Caco-2 (cell line): ENCODE data around the gene PLEKHN1. TPM values are rescaled to one million over a fixed set of nuclear protein-coding genes. Genes with fewer than 3 reads are reported as not detected.

Experiments
- BruUV-seq: library from RNA; stranded (reverse); fragments of 400-500 nt; replicated peaks from 2 replicates; lab custom pipeline; 2021; lab: Mats Ljungman, UMichigan
- CTCF ChIA-PET: fragments of 300-600 bp; sonication (Branson Sonifier 250); formaldehyde crosslinking; loops from one replicate; lab custom pipeline; 2022; ENCODE audit warnings: antibody characterized with exemption; lab: Charles Lee
- POLR2A ChIA-PET: fragments of 300-600 bp; sonication (Branson Sonifier 250); formaldehyde crosslinking; loops from one replicate; lab custom pipeline; 2022; ENCODE audit warnings: antibody characterized with exemption; lab: Charles Lee
- DNase-seq, 2 experiments: peaks; one replicate each; pipeline versions ENCODE4 v3.0.0 to v3.0.0-alpha.2; 2020 to 2022
- H3K27me3 ChIP-seq: replicated peaks from 2 replicates; pipeline ENCODE4 v1.6.0; 2011; ENCODE audit warnings: low read length; ENCODE audit not compliant: control insufficient read depth, insufficient read depth
- H3K36me3 ChIP-seq: 2 replicates; pipeline ENCODE4 v1.5.1; 2011; ENCODE audit warnings: low read length; ENCODE audit not compliant: control insufficient read depth, insufficient read depth
- H3K4me1 ChIP-seq: fragments of 250-450 bp; sonication (Bioruptor Pico); 2 replicates; pipeline ENCODE4 v1.5.1; 2020; ENCODE audit warnings: mild to moderate bottlenecking
- H3K4me3 ChIP-seq: 2 replicates; pipeline ENCODE4 v1.5.1; 2011; ENCODE audit warnings: low read depth, mild to moderate bottlenecking, control low read depth, low read length
- H3K9me3 ChIP-seq: fragments of 250-450 bp; sonication (Bioruptor Pico); 2 replicates; pipeline ENCODE4 v1.5.1; 2020; ENCODE audit warnings: mild to moderate bottlenecking, moderate library complexity
- H3K27ac Mint-ChIP-seq: one replicate; pipeline ENCODE4 v1.8.0; 2022; ENCODE audit warnings: mixed read lengths; ENCODE audit not compliant: unreplicated experiment
- H3K27me3 Mint-ChIP-seq: one replicate; pipeline ENCODE4 v1.8.0; 2022; ENCODE audit warnings: mixed read lengths; ENCODE audit not compliant: insufficient read depth, unreplicated experiment
- H3K36me3 Mint-ChIP-seq: one replicate; pipeline ENCODE4 v1.8.0; 2022; ENCODE audit warnings: mild to moderate bottlenecking, mixed read lengths; ENCODE audit not compliant: insufficient read depth, unreplicated experiment
- H3K4me1 Mint-ChIP-seq: one replicate; pipeline ENCODE4 v1.8.0; 2022; ENCODE audit warnings: low read depth, mixed read lengths; ENCODE audit not compliant: unreplicated experiment
- H3K4me3 Mint-ChIP-seq: one replicate; pipeline ENCODE4 v1.8.0; 2022; ENCODE audit warnings: mild to moderate bottlenecking, moderate library complexity, mixed read lengths; ENCODE audit not compliant: unreplicated experiment
- H3K9me3 Mint-ChIP-seq: one replicate; pipeline ENCODE4 v1.8.0; 2022; ENCODE audit warnings: mixed read lengths; ENCODE audit not compliant: unreplicated experiment
- CTCF ChIP-seq, 2 experiments: fragments of 200-600 bp in 1 of 2; IDR thresholded peaks; 1 replicate in 1 of 2; 2 replicates in 1 of 2; pipeline versions ENCODE4 v1.5.1 to v1.8.0; 2011 to 2022; ENCODE audit warnings: antibody characterized with exemption in 1 of 2, control low read depth in 1 of 2, inconsistent platforms in 1 of 2, low read depth in 1 of 2, low read length in 1 of 2, mild to moderate bottlenecking in 1 of 2, moderate library complexity in 1 of 2; ENCODE audit not compliant: insufficient read depth in 1 of 2, severe bottlenecking in 1 of 2, unreplicated experiment in 1 of 2
- intact Hi-C: fragments of 100-400 bp; cut with micrococcal nuclease; formaldehyde crosslinking; loops from one replicate; pipeline ENCODE4 v1.10.0; 2022; ENCODE audit not compliant: unreplicated experiment
- total RNA-seq: library from RNA; stranded (reverse); gene quantifications from 2 replicates; pipeline ENCODE4 v1.2.3, GENCODE V29; 2022

PLEKHN1 gene
- total RNA-seq, 1 experiment from 2014 or later, result 3.1 TPM

DNA sequence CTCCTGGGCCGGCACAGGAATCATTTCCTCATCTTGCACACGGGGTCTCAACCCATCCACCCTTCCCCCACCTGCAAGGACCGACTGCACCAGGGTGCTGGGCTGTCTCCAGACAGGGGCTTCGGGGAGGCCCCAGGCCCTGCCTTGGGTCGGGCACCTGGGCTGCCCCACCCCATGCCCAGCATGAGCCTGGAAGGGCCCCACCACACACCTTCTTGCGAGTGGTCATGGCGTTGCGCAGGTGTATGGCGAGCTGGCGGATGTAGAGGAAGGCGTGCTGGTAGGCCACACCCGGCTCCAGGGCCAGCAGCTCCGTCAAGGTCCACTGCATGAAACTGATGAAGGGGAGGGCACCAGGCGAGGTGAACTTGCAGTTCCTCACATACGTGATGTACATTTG lies 14.1 kb upstream of the PLEKHN1 start:
- H3K36me3 Mint-ChIP-seq, result peaks cover 47% of the 10 kb centered on the region
- intact Hi-C loops, result no loop called here
- POLR2A ChIA-PET, result no interaction called here

DNA sequence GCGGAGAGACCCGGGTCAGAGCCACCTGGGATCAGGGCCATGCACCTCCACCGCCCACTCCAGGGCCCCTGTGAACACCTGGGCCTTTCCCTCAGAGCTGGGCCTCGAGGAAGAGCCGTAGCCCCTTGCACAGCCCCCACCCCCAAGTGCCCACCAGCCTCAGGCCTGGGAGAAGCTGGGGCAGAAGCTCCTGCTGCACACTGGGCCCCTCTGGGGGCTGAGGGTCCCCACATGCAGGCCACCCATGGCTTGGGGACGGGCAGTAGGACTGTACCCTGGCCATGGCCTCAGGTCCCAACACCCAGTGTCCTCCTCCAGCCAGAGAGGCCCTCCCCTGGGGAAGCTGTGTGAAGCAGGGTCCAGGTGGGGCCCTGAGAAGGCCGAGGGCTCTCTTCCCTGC lies 13.7 kb upstream of the PLEKHN1 start:
- Histone ChIP-seq H3K4me1 (no peaks in the 10 kb centered on the region), H3K36me3 (no peaks in the 10 kb centered on the region; the same call in 1 of the 2 replicates), H3K9me3 (no peaks in the 10 kb centered on the region), H3K27me3 (no peaks in the 10 kb centered on the region), H3K4me3 (no peak overlapping the region)
- POLR2A ChIA-PET, result no interaction called here
- no peak for DNase-seq
- CTCF ChIA-PET, result no interaction called here
- peaks cover 51% of the 10 kb centered on the region for H3K36me3 Mint-ChIP-seq
- no peaks in the 10 kb centered on the region for H3K27me3 Mint-ChIP-seq
- intact Hi-C loops, result no loop called here
- H3K9me3 Mint-ChIP-seq, result no peaks in the 10 kb centered on the region
- BruUV-seq, result no TSS peak
- H3K4me1 Mint-ChIP-seq, result peaks cover 4% of the 10 kb centered on the region
- no peak for TF ChIP-seq CTCF (IDR thresholded peaks at IDR 0.05; ENCODE audit: insufficient read depth in 1 of 2, low read depth in 1 of 2, low read length in 1 of 2, severe bottlenecking in 1 of 2, unreplicated experiment in 1 of 2)
- no peak overlapping the region for H3K4me3 Mint-ChIP-seq
- H3K27ac Mint-ChIP-seq, result no peak overlapping the region

More for the DNA sequence above, 14.1 kb upstream of the PLEKHN1 start:
- CTCF ChIA-PET, result no interaction called here
- Mint-ChIP-seq H3K9me3 (no peaks in the 10 kb centered on the region), H3K27ac (no peak overlapping the region), H3K4me3 (no peak overlapping the region), H3K27me3 (no peaks in the 10 kb centered on the region), H3K4me1 (no peaks in the 10 kb centered on the region)
- no peaks in the 10 kb centered on the region for H3K4me1 ChIP-seq
- no peaks in the 10 kb centered on the region for H3K27me3 ChIP-seq
- no TSS peak for BruUV-seq
- H3K9me3 ChIP-seq, result no peaks in the 10 kb centered on the region
- no peak for DNase-seq
- H3K36me3 ChIP-seq, result no peaks in the 10 kb centered on the region; the same call in none of the 2 replicates
- no peak for TF ChIP-seq CTCF (IDR thresholded peaks at IDR 0.05; ENCODE audit: insufficient read depth in 1 of 2, low read depth in 1 of 2, low read length in 1 of 2, severe bottlenecking in 1 of 2, unreplicated experiment in 1 of 2)
- no peak overlapping the region for H3K4me3 ChIP-seq

DNA sequence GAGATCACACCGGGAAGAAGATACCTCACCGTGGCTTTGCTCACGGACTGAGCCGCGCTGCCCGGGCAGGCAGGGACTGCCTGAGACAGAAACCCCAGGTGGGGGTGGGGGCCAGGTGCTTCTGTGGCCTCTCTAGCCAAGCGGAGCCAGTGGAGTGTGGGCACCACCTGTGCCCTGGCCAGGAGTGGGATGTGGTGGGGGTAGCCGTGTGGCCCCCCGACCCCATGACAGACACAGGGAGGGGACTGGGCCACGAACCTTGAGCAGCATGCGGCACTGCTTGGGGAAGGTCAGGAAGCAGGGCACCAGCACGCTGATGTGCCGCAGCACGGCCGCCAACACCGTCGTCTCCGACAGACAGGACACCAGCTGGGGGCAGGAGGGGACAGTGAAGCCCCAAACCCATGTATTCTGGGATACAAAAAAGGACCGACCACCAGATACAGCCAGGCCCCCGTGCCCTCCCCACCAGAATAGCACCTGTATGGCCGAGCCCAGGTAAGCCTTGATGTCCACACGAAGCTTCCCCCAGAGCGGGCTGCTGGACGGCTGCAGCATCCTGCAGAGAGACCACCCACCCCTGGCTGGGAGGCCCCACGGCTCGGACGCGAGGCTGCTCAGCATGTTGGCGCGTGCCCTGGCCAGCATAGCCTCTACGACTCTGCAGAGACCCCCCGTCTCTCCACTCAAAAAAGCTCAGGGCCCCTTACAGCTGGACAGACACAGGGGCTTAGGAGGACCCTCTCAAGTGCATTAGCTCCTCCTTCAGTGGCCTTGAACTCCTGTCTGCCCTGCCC lies 12.6 kb upstream of the PLEKHN1 start:
- Histone ChIP-seq H3K36me3 (no peaks in the 10 kb centered on the region; the same call in 1 of the 2 replicates), H3K9me3 (no peaks in the 10 kb centered on the region), H3K4me3 (no peak overlapping the region), H3K27me3 (no peaks in the 10 kb centered on the region), H3K4me1 (no peaks in the 10 kb centered on the region)
- no peak for DNase-seq
- ChIA-PET CTCF (interaction anchor here (0.6 kb wide), 2 partner anchors 10 to 320 kb away, joined by 6 to 7 read pairs; partner anchors contain the start of gene UBE2J2), POLR2A (no interaction called here)
- no peak overlapping the region for H3K27ac Mint-ChIP-seq
- H3K9me3 Mint-ChIP-seq, result no peaks in the 10 kb centered on the region
- H3K36me3 Mint-ChIP-seq, result peaks cover 61% of the 10 kb centered on the region
- H3K27me3 Mint-ChIP-seq, result no peaks in the 10 kb centered on the region
- TF ChIP-seq CTCF (IDR thresholded peaks at IDR 0.05; ENCODE audit: insufficient read depth in 1 of 2, low read depth in 1 of 2, low read length in 1 of 2, severe bottlenecking in 1 of 2, unreplicated experiment in 1 of 2), result no peak
- BruUV-seq, result no TSS peak
- no peak overlapping the region for H3K4me3 Mint-ChIP-seq
- H3K4me1 Mint-ChIP-seq, result peaks cover 15% of the 10 kb centered on the region
- intact Hi-C loops, result no loop called here
